Aorta (tissue), 5 donors: ENCODE data around the gene ZFAND2B. TPM values are rescaled to one million over a fixed set of nuclear protein-coding genes. Genes with fewer than 3 reads are reported as not detected.

Experiments
- ATAC-seq: fragments of 200-7000 bp; cut with Tn5 transposase; one replicate; pipeline ENCODE4 v1.9.1; 2022; ENCODE audit warnings: moderate library complexity; ENCODE audit not compliant: low FRiP score
- DNase-seq, 2 donors: peaks; one replicate each; pipeline ENCODE4 v3.0.0-alpha.2; 2020
- H3K27ac ChIP-seq, 2 donors: one replicate each; pipeline ENCODE4 v1.5.1; 2013; ENCODE audit warnings: low read length in 2 of 2, mild to moderate bottlenecking in 2 of 2, moderate library complexity in 2 of 2, control low read depth in 1 of 2, inconsistent platforms in 1 of 2, low read depth in 1 of 2
- H3K27me3 ChIP-seq, 2 donors: one replicate each; pipeline ENCODE4 v1.6.1; 2013; ENCODE audit warnings: control low read depth in 1 of 2, low read length in 1 of 2, mild to moderate bottlenecking in 1 of 2, moderate library complexity in 1 of 2; ENCODE audit not compliant: insufficient read depth in 2 of 2, control insufficient read depth in 1 of 2
- H3K36me3 ChIP-seq, 2 donors: one replicate each; pipeline ENCODE4 v1.6.1; 2013; ENCODE audit warnings: control low read depth in 1 of 2, low read length in 1 of 2, mild to moderate bottlenecking in 1 of 2; ENCODE audit not compliant: insufficient read depth in 2 of 2, control insufficient read depth in 1 of 2
- H3K4me1 ChIP-seq, 2 donors: one replicate each; pipeline ENCODE4 v1.6.1; 2013; ENCODE audit warnings: low read length in 2 of 2, control low read depth in 1 of 2, mild to moderate bottlenecking in 1 of 2, moderate library complexity in 1 of 2; ENCODE audit not compliant: insufficient read depth in 2 of 2, control insufficient read depth in 1 of 2
- H3K4me3 ChIP-seq, 2 donors: one replicate each; pipeline ENCODE4 v1.5.1; 2013; ENCODE audit warnings: low read length in 2 of 2, control low read depth in 1 of 2, mild to moderate bottlenecking in 1 of 2
- H3K9me3 ChIP-seq: one replicate; pipeline ENCODE4 v1.6.1; 2013; ENCODE audit warnings: mild to moderate bottlenecking, low read length; ENCODE audit not compliant: control insufficient read depth
- WGBS, 2 donors: extraction: QIAGEN DNeasy Blood & Tissue Kit; methylation state at CpG; one replicate each; pipeline ENCODE4 v1.1.7; 2013; 5-methylcytosine and 5-hydroxymethylcytosine counted together
- intact Hi-C, 2 donors: fragments of 100-400 bp; cut with DNase I; formaldehyde crosslinking; loops; one replicate each; pipeline versions ENCODE4 v1.14.2 to v1.15.0; 2022
- long read RNA-seq, 2 donors: library from polyadenylated mRNA; unstranded; transcript quantifications; one replicate each; pipeline ENCODE4 v2.0.0, GENCODE V29; 2020 to 2021
- polyA plus RNA-seq, 2 donors: library from polyadenylated mRNA; stranded (reverse); fragments of 200-250 nt; gene quantifications; one replicate each; pipeline ENCODE4 v1.2.3, GENCODE V29; 2013
- total RNA-seq, 2 donors: library from RNA; stranded (reverse); fragmentation: NEBNext Ultra II Directional; extraction: Animal tissue kit (Norgen Biotek cat#: 25700); gene quantifications; one replicate each; pipeline ENCODE4 v1.2.1, GENCODE V29; 2021
- donor health status: healthy with polysubstance abuse.
- donor health status: Bipolar disorder and iron deficiency.
- donor health status: DM: no; HTN: no; CAD: no.
- donor health status: DM: no; HTN: no; CAD: no.
- donor health status: DM: yes; HTN: yes; CAD: no.

The ZFAND2B gene, protein sequence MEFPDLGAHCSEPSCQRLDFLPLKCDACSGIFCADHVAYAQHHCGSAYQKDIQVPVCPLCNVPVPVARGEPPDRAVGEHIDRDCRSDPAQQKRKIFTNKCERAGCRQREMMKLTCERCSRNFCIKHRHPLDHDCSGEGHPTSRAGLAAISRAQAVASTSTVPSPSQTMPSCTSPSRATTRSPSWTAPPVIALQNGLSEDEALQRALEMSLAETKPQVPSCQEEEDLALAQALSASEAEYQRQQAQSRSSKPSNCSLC
- total RNA-seq (10 to 100 TPM; 40.7 to 43.6 TPM), polyA plus RNA-seq (10 to 100 TPM; 30.2 to 73.4 TPM)
- long read RNA-seq, donor 1, transcript ZFAND2B-204 (7 exons, 886 nt): major isoform, 15 of 60 reads
- long read RNA-seq, donor 1, transcript ZFAND2B-201 (9 exons, 1,314 nt): minor isoform, 9 of 60 reads
- long read RNA-seq, donor 1, transcript ZFAND2B-212 (10 exons, 1,199 nt): minor isoform, 10 of 60 reads
- long read RNA-seq, donor 1, partial matches to known transcripts: 12 of 60 reads
- long read RNA-seq, donor 1, other reads (novel, unspliced or antisense): 8 of 60 reads
- long read RNA-seq, donor 2, transcript ZFAND2B-201 (9 exons, 1,314 nt): major isoform, 10 of 30 reads
- long read RNA-seq, donor 2, transcript ZFAND2B-212 (10 exons, 1,199 nt): minor isoform, 6 of 30 reads
- long read RNA-seq, donor 2, partial matches to known transcripts: 7 of 30 reads
- long read RNA-seq, donor 2, other reads (novel, unspliced or antisense): 4 of 30 reads

DNA sequence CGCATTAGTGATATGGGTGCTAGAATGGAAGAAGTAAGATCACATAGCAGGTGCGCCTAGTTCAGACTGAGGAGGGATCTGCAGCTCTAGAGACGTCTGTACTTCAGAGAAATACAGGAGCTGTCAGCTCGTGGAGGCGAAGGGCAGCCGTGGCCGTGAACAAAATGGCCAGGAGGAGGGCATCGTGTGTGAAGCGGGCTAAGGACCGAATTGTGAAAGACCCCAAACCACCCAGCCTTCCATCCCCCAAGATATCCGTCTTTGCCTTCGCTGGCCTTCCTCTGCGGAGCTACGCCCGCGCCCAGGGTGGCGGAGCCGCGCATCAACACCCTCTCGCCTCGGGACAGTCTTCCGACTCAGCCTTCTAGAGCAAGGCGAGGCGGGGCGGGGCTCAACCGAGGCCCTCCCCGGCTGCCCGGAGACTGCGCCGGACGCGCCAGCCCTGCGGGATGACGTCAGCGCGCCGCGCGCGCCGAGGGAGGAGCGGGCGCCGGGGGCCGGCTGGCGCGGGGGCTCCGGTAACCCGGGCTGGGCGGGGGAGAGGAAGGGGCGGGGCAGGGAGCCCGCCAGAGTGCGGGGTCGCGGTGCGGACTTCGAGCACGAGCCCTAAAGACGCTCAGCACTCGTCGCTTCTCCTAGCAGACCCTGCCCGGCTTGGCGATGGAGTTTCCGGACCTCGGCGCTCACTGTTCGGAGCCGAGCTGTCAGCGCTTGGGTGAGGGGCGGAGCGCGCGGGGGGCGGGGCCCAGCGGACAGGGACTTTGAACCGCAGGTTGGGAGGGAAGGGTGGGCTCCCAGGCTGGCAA lies at the start of gene ZFAND2B:
Gene ZFAND2B, plus strand, starts transcription at position 455 of the 806 bp plus-strand sequence. Its CDS starts 206 bp downstream, at position 661.
- no peaks in the 10 kb centered on the region for H3K9me3 ChIP-seq

GRCh38 chr2:219157396-219157795 lies 49.2 kb upstream of the ZFAND2B start:
- Histone ChIP-seq H3K9me3 (no peaks in the 10 kb centered on the region), H3K27me3 (no peaks in the 10 kb centered on the region), H3K4me3 (no peak overlapping the region), H3K27ac (no peak overlapping the region), H3K36me3 (peaks cover 0 to 5% of the 10 kb centered on the region in 2 donors), H3K4me1 (no peaks in the 10 kb centered on the region)
- DNase-seq (no peak), ATAC-seq (no peak)
- intact Hi-C loops: loop anchor here (10.0 kb wide), 2 partner anchors 133 to 163 kb away; partner anchors contain the start of gene CRYBA2 (in 1 of the 2)
- WGBS, 2 donors: 95 to 96% methylated on average over 8 of the region's 8 CpGs

More for the DNA sequence above, at the start of gene ZFAND2B:
- Histone ChIP-seq H3K27me3 (no peaks in the 10 kb centered on the region), H3K36me3 (peaks cover 0 to 6% of the 10 kb centered on the region in 2 donors), H3K4me3 (peak within 1 kb of the TSS; percentile 31 to 55), H3K4me1 (no peaks in the 10 kb centered on the region), H3K27ac (peak within 1 kb of the TSS; percentile 58 to 61)
- peak; percentile 97 to 98 for DNase-seq
- 1% methylated on average over 46 to 76 of the region's 76 CpGs for WGBS, 2 donors
- intact Hi-C loops: loop anchor here in 1 of 2 donors (1.0 kb wide), 1 partner anchor 28 kb away; the partner anchor contains the start of gene RETREG2
- peak; percentile 97 for ATAC-seq

DNA sequence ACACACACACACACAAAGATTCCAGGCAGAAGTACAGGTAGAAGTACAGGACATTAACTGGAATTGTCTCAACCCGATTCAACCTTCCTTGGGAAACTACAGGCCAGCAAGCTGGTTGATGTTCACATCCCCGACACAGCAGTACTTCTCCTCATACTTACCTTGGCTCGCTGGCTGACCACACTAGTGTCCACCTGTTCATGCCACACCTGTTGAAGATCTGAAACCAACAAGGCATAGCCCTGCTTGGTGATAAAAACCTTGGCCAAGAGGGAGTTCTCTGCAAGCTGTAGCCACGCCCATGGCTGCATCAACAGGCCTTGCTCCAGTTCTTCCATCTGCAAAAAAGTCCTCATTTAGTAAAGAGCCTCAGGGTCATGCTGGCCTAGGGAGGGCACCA lies 48.6 kb upstream of the ZFAND2B start:
- no peak for ATAC-seq
- no peak overlapping the region for H3K4me3 ChIP-seq
- intact Hi-C loops: loop anchor here (10.0 kb wide), 2 partner anchors 133 to 163 kb away; partner anchors contain the start of gene CRYBA2 (in 1 of the 2)
- WGBS, 2 donors: 93 to 96% methylated on average over 4 of the region's 4 CpGs
- no peak overlapping the region for H3K27ac ChIP-seq
- DNase-seq: no peak
- no peaks in the 10 kb centered on the region for H3K4me1 ChIP-seq
- H3K36me3 ChIP-seq: peaks cover 0 to 5% of the 10 kb centered on the region in 2 donors
- H3K9me3 ChIP-seq: no peaks in the 10 kb centered on the region
- no peaks in the 10 kb centered on the region for H3K27me3 ChIP-seq

- 85 to 86% methylated on average over 3 of the region's 3 CpGs for WGBS, 2 donors
- intact Hi-C loops: loop anchor here (10.0 kb wide), 2 partner anchors 134 to 164 kb away; partner anchors contain the start of gene CRYBA2 (in 1 of the 2)
- H3K27me3 ChIP-seq: no peaks in the 10 kb centered on the region
These were observed 48.0 kb upstream of the ZFAND2B start for GRCh38 chr2:219158586-219158985.

DNA sequence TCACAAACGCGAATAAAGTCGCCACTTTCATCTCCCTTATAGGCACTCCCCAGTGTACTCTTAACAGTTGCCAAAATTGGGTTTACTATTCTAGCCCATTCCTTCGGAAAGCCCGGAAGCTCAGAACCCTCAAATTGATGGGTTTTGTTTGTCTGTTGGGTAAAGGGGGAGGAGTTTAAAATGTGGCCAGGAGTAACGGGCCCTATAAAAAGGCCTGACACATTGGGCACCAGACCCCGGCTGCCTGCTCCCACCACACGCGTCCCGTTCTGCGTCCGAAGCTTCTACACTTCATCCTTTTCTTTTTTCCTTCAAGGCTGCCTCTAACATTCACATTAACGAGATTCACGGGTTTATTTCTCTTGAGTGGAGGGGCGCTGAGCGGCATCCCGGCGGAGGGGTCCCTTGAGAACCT lies 46.8 kb upstream of the ZFAND2B start:
- intact Hi-C loops: loop anchor here (1.0 to 10.0 kb wide), 5 partner anchors 59 to 375 kb away; partner anchors contain the start of genes ABCB6 (in 1 of the 2) and CRYBA2 (in 1 of the 2)
- WGBS, 2 donors: 2 to 3% methylated on average over 18 of the region's 18 CpGs
- no peak for ATAC-seq

More at GRCh38 chr2:219158586-219158985, 48.0 kb upstream of the ZFAND2B start:
- Histone ChIP-seq H3K4me3 (no peak overlapping the region), H3K27ac (no peak overlapping the region), H3K4me1 (no peaks in the 10 kb centered on the region), H3K9me3 (no peaks in the 10 kb centered on the region), H3K36me3 (peaks cover 0 to 5% of the 10 kb centered on the region in 2 donors)
- no peak for DNase-seq
- no peak for ATAC-seq

GRCh38 chr2:219160186-219161017 lies 46.2 kb upstream of the ZFAND2B start, which contains the start of gene NHEJ1:
Gene NHEJ1 (minus strand): TSS chr2:219160815. CDS start chr2:219158362, 2,453 bp downstream.
- intact Hi-C loops: loop anchor here in 1 of 2 donors (1.0 to 10.0 kb wide), 3 partner anchors 58 to 374 kb away; partner anchors contain the start of gene ABCB6
- no peaks in the 10 kb centered on the region for H3K27me3 ChIP-seq

More for the DNA sequence above, 46.8 kb upstream of the ZFAND2B start:
- H3K4me3 ChIP-seq: no peak overlapping the region
- H3K4me1 ChIP-seq: no peaks in the 10 kb centered on the region
- H3K9me3 ChIP-seq: no peaks in the 10 kb centered on the region
- H3K27ac ChIP-seq: peak overlapping the region in 1 of 2 donors; percentile 19
- H3K36me3 ChIP-seq: peaks cover 0 to 5% of the 10 kb centered on the region in 2 donors
- DNase-seq: no peak
- no peaks in the 10 kb centered on the region for H3K27me3 ChIP-seq

GRCh38 chr2:219161097-219161496 lies 45.5 kb upstream of the ZFAND2B start:
- H3K36me3 ChIP-seq: peaks cover 0 to 5% of the 10 kb centered on the region in 2 donors
- intact Hi-C loops: loop anchor here in 1 of 2 donors (2.0 to 10.0 kb wide), 2 partner anchors 58 to 374 kb away; partner anchors contain the start of gene ABCB6
- H3K4me3 ChIP-seq: peak overlapping the region in 1 of 2 donors; percentile 73
- DNase-seq: no peak
- 81 to 83% methylated on average over 4 of the region's 4 CpGs for WGBS, 2 donors
- ATAC-seq: no peak
- peak overlapping the region in 1 of 2 donors; percentile 52 for H3K27ac ChIP-seq
- no peaks in the 10 kb centered on the region for H3K9me3 ChIP-seq
- H3K27me3 ChIP-seq: no peaks in the 10 kb centered on the region
- no peaks in the 10 kb centered on the region for H3K4me1 ChIP-seq

More at GRCh38 chr2:219160186-219161017, 46.2 kb upstream of the ZFAND2B start, which contains the start of gene NHEJ1:
- ATAC-seq: peak; percentile 98
- 1% methylated on average over 58 to 70 of the region's 70 CpGs for WGBS, 2 donors
- Histone ChIP-seq H3K4me3 (peak within 1 kb of the TSS; percentile 20 to 73), H3K36me3 (peaks cover 0 to 5% of the 10 kb centered on the region in 2 donors), H3K27ac (peak within 1 kb of the TSS in 1 of 2 donors; percentile 83), H3K9me3 (no peaks in the 10 kb centered on the region), H3K4me1 (no peaks in the 10 kb centered on the region)
- DNase-seq: peak; percentile 98 to 99
